HCT116 (cell line): ENCODE measurements around the gene PSMG3. TPM values are rescaled to one million over a fixed set of nuclear protein-coding genes. Genes with fewer than 3 reads are reported as not detected.
A peak's percentile ranks its signal among the peaks of the same experiment; 100 is the strongest.

Source experiments
- ATAC-seq: fragments of 200-7000 bp; cut with Tn5 transposase; 2 replicates; pipeline ENCODE4 v1.9.1; 2020; ENCODE audit warnings: mild to moderate bottlenecking, moderate library complexity
- BruUV-seq: library from RNA; stranded (reverse); fragments of 400-500 nt; replicated peaks from 2 replicates; lab custom pipeline; 2021; lab: Mats Ljungman, UMichigan
- CTCF ChIA-PET: fragments of 300-600 bp; sonication (Branson Sonifier 250); formaldehyde crosslinking; loops from one replicate; lab custom pipeline; 2021; ENCODE audit warnings: antibody characterized with exemption; lab: Charles Lee
- POLR2A ChIA-PET: fragments of 300-600, 350-600 bp; sonication (Branson Sonifier 250); formaldehyde crosslinking; loops from one replicate; lab custom pipeline; 2021; ENCODE audit warnings: antibody characterized with exemption; lab: Charles Lee
- RAD21 ChIA-PET, 2 experiments: fragments of 300-600 bp; sonication (Branson Sonifier 250); formaldehyde crosslinking; loops; one replicate each; lab custom pipeline; 2023; ENCODE audit warnings: low total read pairs in 2 of 2; ENCODE audit not compliant: uncharacterized antibody in 2 of 2, unreplicated experiment in 2 of 2, low non-redundant PET in 1 of 2; lab: Charles Lee
- DNase-seq: peaks from one replicate; pipeline ENCODE4 v3.0.0-alpha.2; 2010; ENCODE audit warnings: low read depth, low spot score
- H2AFZ ChIP-seq: fragments of 200-600 bp; shearing (Covaris generic), sonication (generic); 2 replicates; pipeline ENCODE4 v1.6.1; 2017; ENCODE audit warnings: low read depth, mixed run types, mixed read lengths, antibody characterized with exemption, low read length; ENCODE audit not compliant: poor library complexity, severe bottlenecking
- H3K27ac ChIP-seq: 2 replicates; pipeline ENCODE4 v1.5.1; 2012; ENCODE audit warnings: low read depth, low read length
- H3K27me3 ChIP-seq: fragments of 200-600 bp; sonication (generic); 2 replicates; pipeline ENCODE4 v1.6.1; 2016; ENCODE audit warnings: mixed run types, low read length, mixed read lengths; ENCODE audit not compliant: insufficient read depth
- H3K36me3 ChIP-seq, 2 experiments: fragments of 200-500 bp in 1 of 2; fragments of 200-600 bp in 1 of 2; sonication (Bioruptor generic) in 1 of 2; sonication (generic) in 1 of 2; 2 replicates each; pipeline versions ENCODE4 v1.5.1 to v1.6.1; 2014 to 2016; ENCODE audit warnings: low read length in 2 of 2, inconsistent platforms in 1 of 2, mixed read lengths in 1 of 2, mixed run types in 1 of 2; ENCODE audit not compliant: insufficient read depth in 2 of 2, control insufficient read depth in 1 of 2
- H3K4me1 ChIP-seq, 2 experiments: fragments of 200-600 bp in 1 of 2; sonication (generic) in 1 of 2; 2 replicates each; pipeline versions ENCODE4 v1.5.1 to v1.6.1; 2012 to 2017; ENCODE audit warnings: low read length in 2 of 2, inconsistent platforms in 1 of 2, mild to moderate bottlenecking in 1 of 2, mixed read lengths in 1 of 2, mixed run types in 1 of 2, moderate library complexity in 1 of 2; ENCODE audit not compliant: insufficient read depth in 2 of 2, control insufficient read depth in 1 of 2
- H3K4me2 ChIP-seq: fragments of 200-600 bp; sonication (generic); 2 replicates; pipeline ENCODE4 v1.6.1; 2017; ENCODE audit warnings: mixed run types, low read length, mixed read lengths
- H3K4me3 ChIP-seq, 2 experiments: fragments of 200-600 bp in 1 of 2; sonication (generic) in 1 of 2; replicated peaks in 1 of 2; 2 replicates each; pipeline ENCODE4 v1.5.1; 2011 to 2016; ENCODE audit warnings: low read length in 2 of 2, control low read depth in 1 of 2, low read depth in 1 of 2, mild to moderate bottlenecking in 1 of 2, mixed read lengths in 1 of 2, mixed run types in 1 of 2
- H3K79me2 ChIP-seq: fragments of 200-600 bp; sonication (generic); 2 replicates; pipeline ENCODE4 v1.6.1; 2017; ENCODE audit warnings: mild to moderate bottlenecking, mixed run types, low read length, moderate library complexity, mixed read lengths; ENCODE audit not compliant: insufficient read depth
- H3K9ac ChIP-seq: fragments of 200-600 bp; sonication (generic); 2 replicates; pipeline ENCODE4 v1.6.1; 2016; ENCODE audit warnings: low read length, mixed read lengths
- H3K9me2 ChIP-seq: fragments of 200-600 bp; sonication (generic), shearing (Covaris generic); 2 replicates; pipeline ENCODE4 v1.6.1; 2017; ENCODE audit warnings: mixed run types, mild to moderate bottlenecking, moderate library complexity; ENCODE audit not compliant: insufficient read depth
- H3K9me3 ChIP-seq, 2 experiments: fragments of 200-500 bp in 1 of 2; fragments of 200-600 bp in 1 of 2; sonication (Bioruptor generic) in 1 of 2; sonication (generic) in 1 of 2; 2 replicates each; pipeline ENCODE4 v1.6.1; 2014 to 2017; ENCODE audit warnings: low read length in 2 of 2, mixed read lengths in 2 of 2, inconsistent platforms in 1 of 2, low read depth in 1 of 2, mild to moderate bottlenecking in 1 of 2, mixed run types in 1 of 2, moderate library complexity in 1 of 2; ENCODE audit not compliant: control insufficient read depth in 1 of 2, insufficient read depth in 1 of 2
- H4K20me1 ChIP-seq: fragments of 200-600 bp; sonication (generic), shearing (Covaris generic); 2 replicates; pipeline ENCODE4 v1.6.1; 2017; ENCODE audit warnings: mixed run types, mild to moderate bottlenecking, moderate library complexity; ENCODE audit not compliant: insufficient read depth
- ATF3 ChIP-seq: IDR thresholded peaks from 2 replicates; pipeline ENCODE4 v1.6.1; 2012
- CBX3 ChIP-seq: IDR thresholded peaks from 2 replicates; pipeline ENCODE4 v1.6.1; 2012; ENCODE audit warnings: low read depth
- CEBPB ChIP-seq: IDR thresholded peaks from 2 replicates; pipeline ENCODE4 v1.6.1; 2012; ENCODE audit warnings: low read depth
- EGR1 ChIP-seq: IDR thresholded peaks from 2 replicates; pipeline ENCODE4 v1.6.1; 2012; ENCODE audit warnings: low read depth
- EZH2 ChIP-seq: fragments of 200-600 bp; sonication (generic); IDR thresholded peaks from 2 replicates; pipeline ENCODE4 v1.6.1; 2017; ENCODE audit warnings: antibody characterized with exemption, mixed run types
- EZH2phosphoT487 ChIP-seq: fragments of 200-600 bp; IDR thresholded peaks from 2 replicates; pipeline ENCODE4 v1.6.1; 2018; ENCODE audit warnings: antibody characterized with exemption, borderline replicate concordance
- FOSL1 ChIP-seq: IDR thresholded peaks from 2 replicates; pipeline ENCODE4 v1.6.1; 2012; ENCODE audit warnings: low read depth
- JUND ChIP-seq: IDR thresholded peaks from 2 replicates; pipeline ENCODE4 v1.6.1; 2012
- MAX ChIP-seq: IDR thresholded peaks from 2 replicates; pipeline ENCODE4 v1.6.1; 2012
- POLR2A ChIP-seq: IDR thresholded peaks from 2 replicates; pipeline ENCODE4 v1.7.0; 2011; ENCODE audit warnings: borderline replicate concordance; ENCODE audit not compliant: insufficient read depth, insufficient read length; ENCODE audit errors: extremely low read depth
- POLR2AphosphoS5 ChIP-seq: IDR thresholded peaks from 2 replicates; pipeline ENCODE4 v1.6.1; 2011; ENCODE audit warnings: mild to moderate bottlenecking, low read depth, low read length, moderate library complexity
- RAD21 ChIP-seq: IDR thresholded peaks from 2 replicates; pipeline ENCODE4 v1.6.1; 2012; ENCODE audit warnings: low read depth, mild to moderate bottlenecking
- SIN3A ChIP-seq: IDR thresholded peaks from 2 replicates; pipeline ENCODE4 v1.6.1; 2012; ENCODE audit warnings: low read depth
- SP1 ChIP-seq: IDR thresholded peaks from 2 replicates; pipeline ENCODE4 v1.6.1; 2012; ENCODE audit warnings: low read depth
- SRF ChIP-seq: IDR thresholded peaks from 2 replicates; pipeline ENCODE4 v1.6.1; 2012; ENCODE audit warnings: low read depth
- ZBTB33 ChIP-seq: IDR thresholded peaks from 2 replicates; pipeline ENCODE4 v1.6.1; 2011; ENCODE audit warnings: mild to moderate bottlenecking, low read length, moderate library complexity; ENCODE audit not compliant: insufficient replicate concordance; ENCODE audit errors: extremely low read depth
- ZFX ChIP-seq: fragments of 450-650 bp; IDR thresholded peaks from 2 replicates; pipeline ENCODE4 v1.6.1; 2017
- intact Hi-C: fragments of 100-400 bp; cut with micrococcal nuclease; formaldehyde crosslinking; loops from 2 replicates; pipeline ENCODE4 v1.10.0; 2022
- total RNA-seq: library from RNA; stranded (reverse); gene quantifications from one replicate; pipeline ENCODE4 v1.2.1, GENCODE V29; 2021; ENCODE audit not compliant: unreplicated experiment

The PSMG3 gene
- total RNA-seq, 1 experiment from 2014 or later, result 60.9 TPM

GRCh38 chr7:1539882-1540775 is 29.7 kb downstream of the PSMG3 start (continued):
- TF ChIP-seq SP1, result no peak
- TF ChIP-seq CBX3, result no peak
- no peak for TF ChIP-seq ATF3
- no peak for TF ChIP-seq FOSL1
- no peak for TF ChIP-seq EZH2phosphoT487
- TF ChIP-seq EGR1, result no peak
- TF ChIP-seq CEBPB, result no peak
- no peak for TF ChIP-seq SRF
- TF ChIP-seq ZBTB33, result no peak

- no peak overlapping the region for H2AFZ ChIP-seq
- no TSS peak for BruUV-seq
- no peak for TF ChIP-seq POLR2A
- TF ChIP-seq JUND, result no peak
- TF ChIP-seq RAD21, result no peak
- TF ChIP-seq ATF3, result no peak
- no peak for TF ChIP-seq EGR1
- TF ChIP-seq SIN3A, result no peak
- no peak for TF ChIP-seq EZH2
- no peak for TF ChIP-seq SRF
- no peak for TF ChIP-seq MAX
- no peak for TF ChIP-seq FOSL1
- TF ChIP-seq ZBTB33, result no peak
- no peak for TF ChIP-seq CBX3
- no peak for TF ChIP-seq POLR2AphosphoS5
- TF ChIP-seq ZFX, result no peak
- TF ChIP-seq, all 23 proteins: peak for 0
- Histone ChIP-seq H3K9me2 (no peaks in the 10 kb centered on the region), H4K20me1 (no peaks in the 10 kb centered on the region; the same call in 1 of the 2 replicates), H3K4me3 (no peak overlapping the region), H3K4me2 (no peak overlapping the region), H3K4me1 (peaks cover 28 to 38% of the 10 kb centered on the region in 2 experiments), H3K36me3 (peaks cover 11 to 25% of the 10 kb centered on the region in 2 experiments; a peak in 3 of 4 replicates), H3K79me2 (peaks cover 57% of the 10 kb centered on the region), H3K27ac (peak overlapping the region; percentile 83; the same call in 1 of the 2 replicates), H3K9ac (no peak overlapping the region), H3K9me3 (no peaks in the 10 kb centered on the region), H3K27me3 (no peaks in the 10 kb centered on the region)
- ChIA-PET RAD21 (no interaction called here), POLR2A (no interaction called here), CTCF (no interaction called here)
- ATAC-seq (no peak), DNase-seq (no peak)
- intact Hi-C loops, result no loop called here
Measured at GRCh38 chr7:1539181-1539881, 30.5 kb downstream of the PSMG3 start.
